GM12878 (cell line): ENCODE results near the gene SLC25A51. TPM values are rescaled to one million over a fixed set of nuclear protein-coding genes. Genes with fewer than 3 reads are reported as not detected.
A peak's percentile ranks its signal among the peaks of the same experiment; 100 is the strongest.

Experiments used
- FOXK2 ChIP-seq: fragments of 450-650 bp; IDR thresholded peaks from 2 replicates; pipeline ENCODE4 v1.6.1; 2017; ENCODE audit warnings: mild to moderate bottlenecking, moderate library complexity
- JUNB ChIP-seq: IDR thresholded peaks from 2 replicates; pipeline ENCODE4 v1.6.1; 2016; ENCODE audit warnings: antibody characterized with exemption, mild to moderate bottlenecking
- POU2F2 ChIP-seq: IDR thresholded peaks from 3 replicates; pipeline ENCODE4 v1.6.1; 2011; ENCODE audit warnings: low read depth, mild to moderate bottlenecking, low read length, borderline replicate concordance
- RAD21 ChIP-seq: IDR thresholded peaks from 2 replicates; pipeline ENCODE4 v1.6.1; 2011; ENCODE audit warnings: mild to moderate bottlenecking, low read depth, low read length, moderate library complexity; ENCODE audit not compliant: insufficient read depth
- RAD51 ChIP-seq: fragments of 450-650 bp; IDR thresholded peaks from 2 replicates; pipeline ENCODE4 v1.6.1; 2016; ENCODE audit warnings: moderate library complexity, mild to moderate bottlenecking, inconsistent platforms
- RFX5 ChIP-seq: IDR thresholded peaks from 2 replicates; pipeline ENCODE4 v1.6.1; 2011; ENCODE audit warnings: low read depth, low read length, improper control_type of control experiment
- SMAD5 ChIP-seq: IDR thresholded peaks from 2 replicates; pipeline ENCODE4 v1.6.1; 2016; ENCODE audit warnings: antibody characterized with exemption, low read depth
- polyA plus RNA-seq, 11 experiments: library from polyadenylated mRNA; depleted of rRNA in 4 of 11; unstranded in 6 of 11; stranded (reverse) in 5 of 11; fragments of >200 nt; fragmentation: Nextera tagmentation in 4 of 11; fragmentation: Illumina TruSeq in 1 of 11; extraction: Ambion mirVana in 4 of 11; extraction: Trizol in 1 of 11; gene quantifications; 1 replicate in 1 of 11; 2 replicates in 10 of 11; pipeline versions ENCODE4 v1.2.1 to v1.2.3, GENCODE V29; 2011 to 2016; ENCODE audit warnings: inconsistent platforms in 2 of 11, missing spikeins in 2 of 11, low read depth in 1 of 11
- total RNA-seq, 4 experiments: library from RNA; depleted of rRNA in 3 of 4; stranded (reverse); fragments of >200 nt in 3 of 4; fragmentation: Illumina TruSeq in 1 of 4; extraction: Trizol in 1 of 4; gene quantifications; 2 replicates each; pipeline versions ENCODE4 v1.2.1 to v1.2.3, GENCODE V29; 2013 to 2021
- TF ChIP-seq, protein P1 (sequence below): fragments of 450-650 bp; IDR thresholded peaks from 2 replicates; pipeline ENCODE4 v1.6.1; 2016; ENCODE audit warnings: mild to moderate bottlenecking
- TF ChIP-seq, protein P2 (sequence below): fragments of 450-650 bp; IDR thresholded peaks from 2 replicates; pipeline ENCODE4 v1.6.1; 2017; ENCODE audit warnings: mild to moderate bottlenecking, moderate library complexity
- TF ChIP-seq, protein P3 (sequence below): fragments of 450-650 bp; IDR thresholded peaks from 2 replicates; pipeline ENCODE4 v1.6.1; 2017; ENCODE audit warnings: borderline replicate concordance

Gene SLC25A51
- total and polyA plus RNA-seq, 10 of the 15 experiments (the other 5 are each of a cell fraction or from before 2014, with no cell fraction given): 3.8 to 29.3 (median 13.2) TPM

DNA sequence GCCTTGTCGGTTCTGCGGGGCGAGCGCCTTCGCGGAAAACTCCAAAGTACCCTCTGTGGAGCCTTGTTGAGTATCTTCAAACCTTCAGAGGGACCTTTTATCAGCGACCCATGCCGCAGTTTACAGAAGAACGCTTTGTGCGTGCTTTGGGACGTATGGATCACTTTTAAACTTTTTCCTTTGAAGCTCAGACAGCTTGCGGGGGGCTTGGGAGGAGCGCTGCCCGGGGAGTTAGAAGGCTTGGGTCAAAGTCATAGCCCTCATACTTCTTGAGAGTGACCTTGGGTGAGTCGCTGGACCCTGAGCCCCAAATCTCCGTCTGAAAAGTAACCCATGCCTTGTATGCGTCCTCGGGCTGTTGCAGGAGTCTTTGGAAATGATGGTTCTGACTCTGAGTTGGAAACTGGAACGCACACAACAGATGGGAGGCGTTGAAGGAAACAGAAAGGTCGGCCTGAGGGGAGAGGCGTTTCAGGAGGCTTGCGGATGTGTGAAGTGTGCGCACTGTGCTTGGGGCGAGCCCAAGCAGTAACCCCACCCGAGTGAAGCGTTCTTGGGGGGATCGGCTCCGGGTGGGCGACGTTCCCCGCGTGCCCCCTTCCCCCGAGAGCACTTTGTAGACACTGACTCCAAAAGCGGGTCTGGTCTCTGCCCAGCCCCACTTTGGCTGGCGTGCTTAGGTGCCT lies 661 bp upstream of the SLC25A51 start (continued):
- no peak for TF ChIP-seq JUNB
- TF ChIP-seq, protein P1, sequence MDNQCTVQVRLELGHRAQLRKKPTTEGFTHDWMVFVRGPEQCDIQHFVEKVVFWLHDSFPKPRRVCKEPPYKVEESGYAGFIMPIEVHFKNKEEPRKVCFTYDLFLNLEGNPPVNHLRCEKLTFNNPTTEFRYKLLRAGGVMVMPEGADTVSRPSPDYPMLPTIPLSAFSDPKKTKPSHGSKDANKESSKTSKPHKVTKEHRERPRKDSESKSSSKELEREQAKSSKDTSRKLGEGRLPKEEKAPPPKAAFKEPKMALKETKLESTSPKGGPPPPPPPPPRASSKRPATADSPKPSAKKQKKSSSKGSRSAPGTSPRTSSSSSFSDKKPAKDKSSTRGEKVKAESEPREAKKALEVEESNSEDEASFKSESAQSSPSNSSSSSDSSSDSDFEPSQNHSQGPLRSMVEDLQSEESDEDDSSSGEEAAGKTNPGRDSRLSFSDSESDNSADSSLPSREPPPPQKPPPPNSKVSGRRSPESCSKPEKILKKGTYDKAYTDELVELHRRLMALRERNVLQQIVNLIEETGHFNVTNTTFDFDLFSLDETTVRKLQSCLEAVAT: peak; percentile 79
- no peak for TF ChIP-seq RAD51
- TF ChIP-seq FOXK2: no peak
- no peak for TF ChIP-seq RAD21
- no peak for TF ChIP-seq RFX5
- no peak for TF ChIP-seq POU2F2
- TF ChIP-seq, protein P2, sequence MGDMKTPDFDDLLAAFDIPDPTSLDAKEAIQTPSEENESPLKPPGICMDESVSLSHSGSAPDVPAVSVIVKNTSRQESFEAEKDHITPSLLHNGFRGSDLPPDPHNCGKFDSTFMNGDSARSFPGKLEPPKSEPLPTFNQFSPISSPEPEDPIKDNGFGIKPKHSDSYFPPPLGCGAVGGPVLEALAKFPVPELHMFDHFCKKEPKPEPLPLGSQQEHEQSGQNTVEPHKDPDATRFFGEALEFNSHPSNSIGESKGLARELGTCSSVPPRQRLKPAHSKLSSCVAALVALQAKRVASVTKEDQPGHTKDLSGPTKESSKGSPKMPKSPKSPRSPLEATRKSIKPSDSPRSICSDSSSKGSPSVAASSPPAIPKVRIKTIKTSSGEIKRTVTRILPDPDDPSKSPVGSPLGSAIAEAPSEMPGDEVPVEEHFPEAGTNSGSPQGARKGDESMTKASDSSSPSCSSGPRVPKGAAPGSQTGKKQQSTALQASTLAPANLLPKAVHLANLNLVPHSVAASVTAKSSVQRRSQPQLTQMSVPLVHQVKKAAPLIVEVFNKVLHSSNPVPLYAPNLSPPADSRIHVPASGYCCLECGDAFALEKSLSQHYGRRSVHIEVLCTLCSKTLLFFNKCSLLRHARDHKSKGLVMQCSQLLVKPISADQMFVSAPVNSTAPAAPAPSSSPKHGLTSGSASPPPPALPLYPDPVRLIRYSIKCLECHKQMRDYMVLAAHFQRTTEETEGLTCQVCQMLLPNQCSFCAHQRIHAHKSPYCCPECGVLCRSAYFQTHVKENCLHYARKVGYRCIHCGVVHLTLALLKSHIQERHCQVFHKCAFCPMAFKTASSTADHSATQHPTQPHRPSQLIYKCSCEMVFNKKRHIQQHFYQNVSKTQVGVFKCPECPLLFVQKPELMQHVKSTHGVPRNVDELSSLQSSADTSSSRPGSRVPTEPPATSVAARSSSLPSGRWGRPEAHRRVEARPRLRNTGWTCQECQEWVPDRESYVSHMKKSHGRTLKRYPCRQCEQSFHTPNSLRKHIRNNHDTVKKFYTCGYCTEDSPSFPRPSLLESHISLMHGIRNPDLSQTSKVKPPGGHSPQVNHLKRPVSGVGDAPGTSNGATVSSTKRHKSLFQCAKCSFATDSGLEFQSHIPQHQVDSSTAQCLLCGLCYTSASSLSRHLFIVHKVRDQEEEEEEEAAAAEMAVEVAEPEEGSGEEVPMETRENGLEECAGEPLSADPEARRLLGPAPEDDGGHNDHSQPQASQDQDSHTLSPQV: no peak
- TF ChIP-seq, protein P3, sequence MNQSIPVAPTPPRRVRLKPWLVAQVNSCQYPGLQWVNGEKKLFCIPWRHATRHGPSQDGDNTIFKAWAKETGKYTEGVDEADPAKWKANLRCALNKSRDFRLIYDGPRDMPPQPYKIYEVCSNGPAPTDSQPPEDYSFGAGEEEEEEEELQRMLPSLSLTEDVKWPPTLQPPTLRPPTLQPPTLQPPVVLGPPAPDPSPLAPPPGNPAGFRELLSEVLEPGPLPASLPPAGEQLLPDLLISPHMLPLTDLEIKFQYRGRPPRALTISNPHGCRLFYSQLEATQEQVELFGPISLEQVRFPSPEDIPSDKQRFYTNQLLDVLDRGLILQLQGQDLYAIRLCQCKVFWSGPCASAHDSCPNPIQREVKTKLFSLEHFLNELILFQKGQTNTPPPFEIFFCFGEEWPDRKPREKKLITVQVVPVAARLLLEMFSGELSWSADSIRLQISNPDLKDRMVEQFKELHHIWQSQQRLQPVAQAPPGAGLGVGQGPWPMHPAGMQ: no peak
- no peak for TF ChIP-seq SMAD5
- TF ChIP-seq, all 136 proteins: peak for 4
